Measurements from ENCODE around the gene GLI3. TPM values are rescaled to one million over a fixed set of nuclear protein-coding genes. Genes with fewer than 3 reads are reported as not detected.

Gene GLI3
- total RNA-seq, 4 donors from 2014 or later, result 8.6 to 12.6 (median 8.7) TPM

GRCh38 chr7:42137431-42137830, 99.6 kb downstream of the GLI3 start:
- 83 to 91% methylated on average over 3 of the region's 3 CpGs for WGBS, 2 donors
- Histone ChIP-seq H3K9me3 (no peaks in the 10 kb centered on the region), H3K36me3 (no peaks in the 10 kb centered on the region), H3K27ac (no peak overlapping the region), H3K4me3 (no peak overlapping the region), H3K27me3 (no peaks in the 10 kb centered on the region), H3K4me1 (peaks cover 0 to 15% (median 3%) of the 10 kb centered on the region in 4 donors)
- TF ChIP-seq EP300 (IDR thresholded peaks at IDR 0.05), result no peak
- no peak for TF ChIP-seq CTCF (IDR thresholded peaks at IDR 0.05)
- TF ChIP-seq POLR2A (IDR thresholded peaks at IDR 0.05), result no peak
- DNase-seq (ENCODE audit: low spot score in 2 of 2), result no peak

- WGBS, 2 donors, result 70 to 90% methylated on average over 1 of the region's 1 CpG
- Histone ChIP-seq H3K27ac (no peak overlapping the region), H3K4me1 (peaks cover 0 to 15% (median 3%) of the 10 kb centered on the region in 4 donors), H3K4me3 (no peak overlapping the region), H3K9me3 (peaks cover 0 to 5% (median 0%) of the 10 kb centered on the region in 4 donors), H3K27me3 (no peaks in the 10 kb centered on the region), H3K36me3 (peaks cover 0 to 4% (median 0%) of the 10 kb centered on the region in 3 donors)
- no peak for DNase-seq (ENCODE audit: low spot score in 2 of 2)
- no peak for TF ChIP-seq POLR2A (IDR thresholded peaks at IDR 0.05)
- no peak for TF ChIP-seq CTCF (IDR thresholded peaks at IDR 0.05)
- TF ChIP-seq EP300 (IDR thresholded peaks at IDR 0.05), result no peak
Observed at GRCh38 chr7:42135728-42136127, 101.3 kb downstream of the GLI3 start.

GRCh38 chr7:42134276-42134876, 102.6 kb downstream of the GLI3 start:
- WGBS, 2 donors, result 82 to 83% methylated on average over 10 of the region's 10 CpGs
- H3K27ac ChIP-seq, result no peak overlapping the region
- H3K27me3 ChIP-seq, result no peaks in the 10 kb centered on the region
- DNase-seq (ENCODE audit: low spot score in 2 of 2), result no peak
- peaks cover 0 to 15% (median 0%) of the 10 kb centered on the region in 3 donors for H3K36me3 ChIP-seq
- H3K9me3 ChIP-seq, result peaks cover 0 to 13% (median 0%) of the 10 kb centered on the region in 4 donors
- TF ChIP-seq POLR2A (IDR thresholded peaks at IDR 0.05) (no peak), EP300 (IDR thresholded peaks at IDR 0.05) (no peak)
- H3K4me3 ChIP-seq, result no peak overlapping the region
- H3K4me1 ChIP-seq, result peaks cover 0 to 15% (median 3%) of the 10 kb centered on the region in 4 donors

GRCh38 chr7:42133321-42133720, 103.7 kb downstream of the GLI3 start:
- DNase-seq (ENCODE audit: low spot score in 2 of 2), result no peak
- TF ChIP-seq CTCF (IDR thresholded peaks at IDR 0.05), result no peak
- TF ChIP-seq POLR2A (IDR thresholded peaks at IDR 0.05), result no peak
- no peak for TF ChIP-seq EP300 (IDR thresholded peaks at IDR 0.05)
- Histone ChIP-seq H3K27me3 (no peaks in the 10 kb centered on the region), H3K4me1 (peaks cover 0 to 15% (median 0%) of the 10 kb centered on the region in 4 donors), H3K9me3 (peaks cover 0 to 13% (median 0%) of the 10 kb centered on the region in 4 donors), H3K27ac (no peak overlapping the region), H3K36me3 (peaks cover 0 to 17% (median 0%) of the 10 kb centered on the region in 3 donors), H3K4me3 (no peak overlapping the region)
- 38 to 46% methylated on average over 3 of the region's 3 CpGs for WGBS, 2 donors

- WGBS, 2 donors, result 95 to 97% methylated on average over 2 of the region's 2 CpGs
- H3K9me3 ChIP-seq, result peaks cover 0 to 13% (median 0%) of the 10 kb centered on the region in 4 donors
- peaks cover 0 to 17% (median 0%) of the 10 kb centered on the region in 3 donors for H3K36me3 ChIP-seq
- H3K27me3 ChIP-seq, result no peaks in the 10 kb centered on the region
- H3K4me1 ChIP-seq, result peaks cover 0 to 5% (median 0%) of the 10 kb centered on the region in 4 donors
- H3K27ac ChIP-seq, result no peak overlapping the region
- no peak overlapping the region for H3K4me3 ChIP-seq
- TF ChIP-seq POLR2A (IDR thresholded peaks at IDR 0.05), result no peak
- TF ChIP-seq CTCF (IDR thresholded peaks at IDR 0.05), result no peak
- TF ChIP-seq EP300 (IDR thresholded peaks at IDR 0.05), result no peak
- no peak for DNase-seq (ENCODE audit: low spot score in 2 of 2)
Observed at GRCh38 chr7:42128703-42129102, 108.3 kb downstream of the GLI3 start.

Measured in tibial nerve (tissue), 4 donors.